HG03175 (cell line): Measurements from ENCODE around the gene CDKAL1.
"Not testable (repeated sequence)": the region's sequence is repeated elsewhere in the genome, so short reads cannot be mapped to it uniquely, and the experiment has no call there.

ENCODE experiments used
- ATAC-seq: cut with Tn5 transposase; IDR thresholded peaks from one replicate; pipeline ENCODE4 v1.9.1; 2021; ENCODE audit warnings: mild to moderate bottlenecking, moderate library complexity; ENCODE audit not compliant: unreplicated experiment

The CDKAL1 gene

GRCh38 chr6:20827798-20828197, 293.5 kb downstream of the CDKAL1 start:
- ATAC-seq: no peak

GRCh38 chr6:20830576-20830975, 296.3 kb downstream of the CDKAL1 start:
- ATAC-seq: no peak

- not testable (repeated sequence) for ATAC-seq
These were observed 297.0 kb downstream of the CDKAL1 start for GRCh38 chr6:20831251-20831650.

GRCh38 chr6:20833881-20834515, 299.7 kb downstream of the CDKAL1 start:
- ATAC-seq: no peak

GRCh38 chr6:20835315-20836010, 301.2 kb downstream of the CDKAL1 start:
- no peak for ATAC-seq

- peak; percentile 54 for ATAC-seq
These were observed 302.9 kb downstream of the CDKAL1 start for GRCh38 chr6:20837189-20837588.

- peak; percentile 68 for ATAC-seq
These were observed 303.9 kb downstream of the CDKAL1 start for GRCh38 chr6:20838113-20838512.

GRCh38 chr6:20839630-20840029, 305.4 kb downstream of the CDKAL1 start:
- no peak for ATAC-seq

- no peak for ATAC-seq
These were observed 306.4 kb downstream of the CDKAL1 start for GRCh38 chr6:20840675-20841074.

GRCh38 chr6:20841806-20842205, 307.5 kb downstream of the CDKAL1 start:
- no peak for ATAC-seq

GRCh38 chr6:20845592-20845991, 311.3 kb downstream of the CDKAL1 start:
- no peak for ATAC-seq

GRCh38 chr6:20846602-20847028, 312.4 kb downstream of the CDKAL1 start:
- ATAC-seq: peak; percentile 71

GRCh38 chr6:20847904-20848303, 313.6 kb downstream of the CDKAL1 start:
- no peak for ATAC-seq

GRCh38 chr6:20850686-20851416, 316.6 kb downstream of the CDKAL1 start:
- ATAC-seq: no peak

GRCh38 chr6:20851795-20852194, 317.5 kb downstream of the CDKAL1 start:
- ATAC-seq: no peak

- no peak for ATAC-seq
These were observed 319.6 kb downstream of the CDKAL1 start for GRCh38 chr6:20853828-20854227.

GRCh38 chr6:20856681-20857288, 322.5 kb downstream of the CDKAL1 start:
- ATAC-seq: no peak

GRCh38 chr6:20861481-20861880, 327.2 kb downstream of the CDKAL1 start:
- no peak for ATAC-seq

GRCh38 chr6:20866036-20866435, 331.8 kb downstream of the CDKAL1 start:
- ATAC-seq: no peak

GRCh38 chr6:20866935-20867703, 332.9 kb downstream of the CDKAL1 start:
- ATAC-seq: no peak
